ENCODE data around the gene KXD1. TPM values are rescaled to one million over a fixed set of nuclear protein-coding genes. Genes with fewer than 3 reads are reported as not detected.

Gene KXD1
- total and polyA plus RNA-seq, 10 of the 15 experiments (the other 5 are each of a cell fraction or from before 2014, with no cell fraction given), result 27.5 to 209 (median 129) TPM

- Histone ChIP-seq H3K27me3 (replicated peaks in 1 of 2; ENCODE audit: control insufficient read depth in 2 of 2, insufficient read depth in 2 of 2, low read length in 1 of 2) (no peaks in the 10 kb centered on the region), H4K20me1 (ENCODE audit: control insufficient read depth, insufficient read depth) (no peaks in the 10 kb centered on the region; the same call in 1 of the 2 replicates), H3K36me3 (ENCODE audit: control insufficient read depth in 2 of 2, insufficient read depth in 2 of 2, low read length in 1 of 2) (peaks cover 0 to 3% of the 10 kb centered on the region in 2 experiments; a peak in 1 of 4 replicates), H3K4me1 (ENCODE audit: control insufficient read depth, insufficient read depth, low read length) (peaks cover 27% of the 10 kb centered on the region), H3K4me3 (peak overlapping the region; percentile 70), H3K79me2 (ENCODE audit: control insufficient read depth, insufficient read depth, low read length) (peaks cover 4% of the 10 kb centered on the region; the same call in 1 of the 2 replicates), H3K9me3 (replicated peaks; ENCODE audit: control insufficient read depth, insufficient read depth, low read length) (no peaks in the 10 kb centered on the region), H3K9ac (ENCODE audit: control insufficient read depth, insufficient read depth, low read length) (peak overlapping the region; percentile 66), H3K27ac (ENCODE audit: control insufficient read depth, insufficient read depth) (peak overlapping the region; percentile 72), H2AFZ (ENCODE audit: control insufficient read depth, low read depth, low read length) (peak overlapping the region; percentile 72), H3K4me2 (ENCODE audit: control insufficient read depth, insufficient read depth) (peak overlapping the region; percentile 98)
- SMC1A ChIA-PET (ENCODE audit: uncharacterized antibody, unreplicated experiment), result interaction anchor here (1.1 to 5.2 kb wide), 6 partner anchors 17 to 68 kb away, joined by 3 to 44 read pairs (median 12); partner anchors contain the start of genes ELL, FKBP8, KXD1 and UBA52
- in situ Hi-C loops (cut with MboI), result no loop called here
- POLR2A ChIA-PET, result interaction anchor here (0.6 to 6.0 kb wide), 5 partner anchors 15 to 155 kb away, joined by 3 to 43 read pairs (median 27); partner anchors contain the start of genes ELL, FKBP8, KXD1 and UBA52
- RAD21 ChIA-PET (ENCODE audit: unreplicated experiment), result interaction anchor here (1.2 to 4.8 kb wide), 6 partner anchors 17 to 92 kb away, joined by 3 to 35 read pairs (median 15); partner anchors contain the start of genes ELL, FKBP8, KXD1 and UBA52
- CTCF ChIA-PET, result interaction anchor here (0.6 to 6.0 kb wide), 22 partner anchors 8 to 351 kb away, joined by 3 to 64 read pairs (median 6); partner anchors contain the start of genes ELL, FKBP8, KXD1 and UBA52
- no peak; the same call in 2 of the 3 replicates for ATAC-seq
- DNase-seq (ENCODE audit: low read depth, low spot score), result no peak
- intact Hi-C loops (cut with micrococcal nuclease; ENCODE audit: unreplicated experiment), result loop anchor here (2.0 to 5.0 kb wide), 4 partner anchors 46 to 259 kb away; partner anchors contain the start of genes ELL and FKBP8
- no peak for FAIRE-seq
- TF ChIP-seq CEBPB (IDR thresholded peaks at IDR 0.05; ENCODE audit: borderline replicate concordance in 1 of 2, low read depth in 2 of 2, low read length in 2 of 2) (no peak), PAX5 (IDR thresholded peaks at IDR 0.05; ENCODE audit: borderline replicate concordance, low read depth, low read length) (no peak), E2F4 (IDR thresholded peaks at IDR 0.05; ENCODE audit: low read depth, low read length) (0 out of 2 replicates have a peak, but pooled peaks have one; percentile 1), MTA2 (IDR thresholded peaks at IDR 0.05; ENCODE audit: low read depth) (no peak), PML (IDR thresholded peaks at IDR 0.05; ENCODE audit: low read length) (no peak), RBBP5 (conservative IDR thresholded peaks at IDR 0.05) (no peak), ETV6 (conservative IDR thresholded peaks at IDR 0.05 in 1 of 2, IDR thresholded peaks at IDR 0.05 in 1 of 2; ENCODE audit: borderline replicate concordance in 1 of 2, low read depth in 1 of 2) (peak in 1 of 2 experiments; percentile 37; a peak in 1 of 4 replicates), MLLT1 (IDR thresholded peaks at IDR 0.05) (peak; percentile 11; the same call in 1 of the 2 replicates), KAT2A (conservative IDR thresholded peaks at IDR 0.05; ENCODE audit: control insufficient read depth, low read depth, low read length) (no peak), ELK1 (IDR thresholded peaks at IDR 0.05; ENCODE audit: low read depth, low read length) (no peak), SPI1 (IDR thresholded peaks at IDR 0.05; ENCODE audit: borderline replicate concordance, insufficient read depth, low read depth, low read length) (no peak), ZZZ3 (IDR thresholded peaks at IDR 0.05; ENCODE audit: control insufficient read depth, insufficient read length, low read depth) (no peak), ZNF384 (IDR thresholded peaks at IDR 0.05; ENCODE audit: borderline replicate concordance, low read depth, low read length) (0 out of 2 replicates have a peak, but pooled peaks have one; percentile 6), JUNB (IDR thresholded peaks at IDR 0.05) (no peak), NR2F1 (conservative IDR thresholded peaks at IDR 0.05) (no peak), TCF12 (IDR thresholded peaks at IDR 0.05; ENCODE audit: low read depth, low read length) (no peak), HDAC2 (IDR thresholded peaks at IDR 0.05) (no peak)
- WGBS (ENCODE audit: insufficient coverage, insufficient replicate concordance, low lambda C conversion rate, missing lambda C conversion rate), result 9% methylated on average over 16 of the region's 16 CpGs
- BruUV-seq (replicated peaks), result TSS peak; percentile 94
These were observed 30.4 kb downstream of the KXD1 start for GRCh38 chr19:18587962-18588610.
